AG04450 (cell line): ENCODE results near the gene SLC2A11. TPM values are rescaled to one million over a fixed set of nuclear protein-coding genes. Genes with fewer than 3 reads are reported as not detected.

ENCODE experiments used
- CTCF ChIA-PET: fragments of 300-600, 350-600 bp; formaldehyde crosslinking; extraction: SDS; loops from one replicate; lab custom pipeline; 2022; ENCODE audit warnings: antibody characterized with exemption, inconsistent platforms; lab: Charles Lee
- POLR2A ChIA-PET: fragments of 350-600 bp; formaldehyde crosslinking; extraction: SDS; loops from one replicate; lab custom pipeline; 2021; ENCODE audit warnings: antibody characterized with exemption, inconsistent platforms; lab: Yijun Ruan, JAX
- DNase-seq: peaks from one replicate; pipeline ENCODE4 v3.0.0-alpha.2; 2011; ENCODE audit warnings: low read depth, low spot score
- H3K27ac ChIP-seq: one replicate; pipeline ENCODE4 v1.5.1; 2012; ENCODE audit warnings: low read depth, low read length, control low read depth
- H3K27me3 ChIP-seq: one replicate; pipeline ENCODE4 v1.6.0; 2012; ENCODE audit warnings: low read length; ENCODE audit not compliant: control insufficient read depth, insufficient read depth
- H3K4me3 ChIP-seq: 2 replicates; pipeline ENCODE4 v1.5.1; 2011; ENCODE audit warnings: mild to moderate bottlenecking, low read depth, low read length, control low read depth
- H3K9me3 ChIP-seq: 2 replicates; pipeline ENCODE4 v1.5.1; 2012; ENCODE audit warnings: low read length; ENCODE audit not compliant: control insufficient read depth, insufficient read depth
- CTCF ChIP-seq: IDR thresholded peaks from 2 replicates; pipeline ENCODE4 v1.5.1; 2011; ENCODE audit warnings: low read depth, low read length, control low read depth, inconsistent platforms
- polyA plus RNA-seq: library from polyadenylated mRNA; depleted of rRNA; stranded (reverse); fragments of >200 nt; gene quantifications from 2 replicates; pipeline ENCODE4 v1.2.3, GENCODE V29; 2011

The SLC2A11 gene
- polyA plus RNA-seq, 1 experiment = 7.5 TPM

- no peaks in the 10 kb centered on the region for H3K9me3 ChIP-seq
- H3K4me3 ChIP-seq = no peak overlapping the region
- H3K27ac ChIP-seq = no peak overlapping the region
- no peaks in the 10 kb centered on the region for H3K27me3 ChIP-seq
- ChIA-PET POLR2A (interaction anchor here (0.7 to 1.0 kb wide), 4 partner anchors 8 to 64 kb away, joined by 3 to 5 read pairs (median 3); partner anchors contain the start of genes MIF and SLC2A11), CTCF (interaction anchor here (0.6 to 2.8 kb wide), 52 partner anchors 9 to 861 kb away, joined by 3 to 39 read pairs (median 4); partner anchors contain the start of genes C22orf15, CHCHD10, DERL3 and MIF)
- TF ChIP-seq CTCF = peak; percentile 95
- no peak for DNase-seq
Measured at GRCh38 chr22:23849009-23850006, 8.4 kb upstream of the SLC2A11 start.

GRCh38 chr22:23850136-23850611, 7.5 kb upstream of the SLC2A11 start:
- Histone ChIP-seq H3K27me3 (no peaks in the 10 kb centered on the region), H3K9me3 (no peaks in the 10 kb centered on the region), H3K4me3 (no peak overlapping the region), H3K27ac (no peak overlapping the region)
- DNase-seq = no peak
- TF ChIP-seq CTCF = no peak
- CTCF ChIA-PET = interaction anchor here (0.6 to 2.8 kb wide), 53 partner anchors 8 to 860 kb away, joined by 3 to 39 read pairs (median 4); partner anchors contain the start of genes C22orf15, CHCHD10, DERL3 and MIF
- POLR2A ChIA-PET = interaction anchor here (0.9 to 1.0 kb wide), 3 partner anchors 8 to 64 kb away, joined by 3 to 5 read pairs (median 3); partner anchors contain the start of genes MIF and SLC2A11

DNA sequence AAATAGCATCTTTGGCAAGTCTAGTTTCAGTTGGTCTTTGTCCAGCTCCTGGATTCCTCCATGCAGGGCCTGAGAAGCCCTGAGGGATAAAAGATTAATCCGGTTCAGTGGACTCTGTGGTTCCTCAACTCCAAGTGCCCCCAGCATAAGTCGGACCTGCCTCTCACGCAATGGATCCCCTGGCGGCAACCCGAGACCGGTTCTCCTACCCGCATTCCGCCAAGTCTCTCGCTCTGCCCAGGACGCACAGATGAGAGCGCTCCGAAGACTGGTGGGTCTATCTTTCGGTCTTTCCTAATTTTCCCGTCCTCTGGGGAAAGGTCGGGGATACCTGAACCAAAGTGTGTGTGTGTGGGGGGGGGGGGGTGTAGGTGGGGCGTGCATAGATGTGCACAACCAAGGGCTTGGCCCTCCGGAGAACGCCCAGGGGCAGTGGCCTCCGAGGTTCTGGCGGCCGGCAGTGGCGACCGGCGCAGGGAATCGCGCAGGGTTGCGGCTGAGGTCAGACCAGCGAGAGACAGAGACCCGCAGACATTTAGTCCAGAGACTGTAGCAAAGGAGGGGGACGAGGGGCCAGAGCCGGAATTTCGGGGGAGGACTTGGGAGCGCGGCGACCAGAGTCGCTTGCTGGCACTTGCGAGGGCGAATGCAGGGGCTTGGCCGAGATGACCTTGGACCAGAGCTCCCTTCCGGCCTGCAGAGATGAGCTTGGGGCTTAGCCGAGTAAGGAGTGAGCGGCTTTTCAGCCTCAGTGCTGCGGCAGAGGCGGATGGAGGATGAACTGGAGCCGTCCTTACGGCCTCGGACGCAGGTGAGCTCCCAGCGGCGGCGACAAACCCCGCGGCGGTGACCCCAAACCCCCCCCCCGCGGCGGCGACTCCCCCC, 712 bp upstream of the SLC2A11 start:
- peak overlapping the region; percentile 57 for H3K27ac ChIP-seq
- CTCF ChIA-PET = interaction anchor here (0.6 to 3.4 kb wide), 10 partner anchors 8 to 902 kb away, joined by 3 to 39 read pairs (median 4); partner anchors contain the start of gene MIF
- POLR2A ChIA-PET = interaction anchor here (0.7 to 1.2 kb wide), 8 partner anchors 7 to 82 kb away, joined by 3 to 10 read pairs (median 4); partner anchors contain the start of gene MIF

GRCh38 chr22:23858484-23858815, 775 bp downstream of the SLC2A11 start:
- CTCF ChIA-PET = interaction anchor here (0.6 to 3.4 kb wide), 8 partner anchors 9 to 146 kb away, joined by 3 to 39 read pairs (median 5); partner anchors contain the start of gene MIF
- POLR2A ChIA-PET = interaction anchor here (0.6 kb wide), 1 partner anchor 67 kb away, joined by 3 read pairs; no protein-coding TSS in a partner anchor
- Histone ChIP-seq H3K27me3 (no peaks in the 10 kb centered on the region), H3K9me3 (no peaks in the 10 kb centered on the region), H3K27ac (no peak overlapping the region), H3K4me3 (peak overlapping the region; percentile 87)
- peak; percentile 36; the same call in 1 of the 2 replicates for TF ChIP-seq CTCF
- no peak for DNase-seq

More for the DNA sequence above, 712 bp upstream of the SLC2A11 start:
- H3K4me3 ChIP-seq = peak overlapping the region; percentile 87
- H3K27me3 ChIP-seq = no peaks in the 10 kb centered on the region
- TF ChIP-seq CTCF = peak; percentile 36
- H3K9me3 ChIP-seq = no peaks in the 10 kb centered on the region
- DNase-seq = no peak
